ENCODE results near the gene EGFL8.

The EGFL8 gene

DNA sequence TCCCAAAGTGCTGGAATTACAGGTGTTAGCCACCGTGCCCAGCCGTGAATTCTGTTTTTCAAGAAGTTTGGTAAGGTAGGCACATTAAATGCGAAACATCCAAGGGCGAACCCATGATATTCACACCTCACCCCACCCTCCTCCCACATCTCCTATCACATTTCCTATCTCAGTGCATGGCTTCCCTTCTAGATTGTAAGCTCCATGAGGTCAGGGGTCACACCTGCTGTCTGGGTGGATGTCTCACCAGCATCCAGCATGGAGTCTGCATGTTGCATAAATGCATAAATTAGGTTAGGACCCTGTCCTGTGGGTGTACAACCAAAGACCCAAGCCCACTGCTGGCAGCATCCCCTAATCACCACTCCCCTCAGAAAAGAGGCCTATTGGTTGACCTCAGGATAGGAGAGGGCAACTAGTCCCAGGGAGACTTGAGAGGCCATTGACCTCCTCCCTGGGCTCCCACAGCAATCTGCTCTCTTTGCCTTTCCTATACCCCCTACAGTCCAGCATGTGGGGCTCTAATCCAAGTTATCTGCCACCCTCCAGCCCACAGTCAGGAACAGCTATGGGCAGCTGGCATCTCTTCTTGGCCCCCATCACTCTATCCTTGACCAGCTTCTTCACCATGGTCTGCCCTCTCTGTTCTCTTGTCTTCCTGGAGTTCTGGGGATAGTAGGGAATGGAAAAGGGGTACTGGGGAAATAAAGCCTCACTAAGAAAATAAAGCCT is 16.8 kb upstream of the EGFL8 start:
- no peak for DNase-seq

DNA sequence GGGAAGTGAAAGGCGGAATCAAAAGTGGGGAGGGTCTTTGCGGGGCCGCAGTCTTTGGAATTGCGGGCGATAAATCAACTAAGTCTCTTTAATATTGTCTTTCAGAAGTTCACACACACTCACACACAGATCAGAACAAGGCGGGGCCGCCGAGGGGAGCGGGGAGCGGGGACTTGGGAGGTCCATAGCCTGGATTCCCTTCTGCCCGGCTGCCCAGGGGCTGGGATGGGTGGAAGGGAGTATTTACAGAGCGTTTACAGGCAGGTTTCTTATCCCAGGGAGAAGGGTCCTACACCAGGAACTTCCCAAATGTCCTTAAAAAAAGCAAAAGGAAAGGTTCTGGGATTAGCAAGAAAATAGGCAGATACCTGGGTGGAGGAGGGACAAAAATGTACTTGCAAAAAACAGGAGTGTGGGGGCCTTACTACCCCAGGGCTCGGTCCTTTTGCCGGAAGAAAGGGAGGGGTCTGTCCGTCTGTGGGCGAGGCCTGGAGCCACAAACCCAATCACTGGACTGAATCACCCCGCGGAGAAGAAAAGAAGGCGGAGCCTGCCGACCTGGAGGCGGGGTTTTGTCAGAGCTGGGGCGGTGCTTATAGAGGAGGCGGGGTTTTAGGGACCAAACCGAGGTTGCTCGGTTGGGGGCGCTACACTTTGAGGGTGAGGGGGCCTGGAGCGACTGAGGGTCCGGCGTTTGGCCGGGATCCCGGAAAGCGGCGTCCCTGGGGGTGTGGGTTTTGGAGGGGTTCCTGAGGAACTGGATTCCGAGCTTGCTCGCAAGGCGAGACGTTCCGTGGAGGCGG is 15.9 kb upstream of the EGFL8 start:
- no peak for DNase-seq

DNA sequence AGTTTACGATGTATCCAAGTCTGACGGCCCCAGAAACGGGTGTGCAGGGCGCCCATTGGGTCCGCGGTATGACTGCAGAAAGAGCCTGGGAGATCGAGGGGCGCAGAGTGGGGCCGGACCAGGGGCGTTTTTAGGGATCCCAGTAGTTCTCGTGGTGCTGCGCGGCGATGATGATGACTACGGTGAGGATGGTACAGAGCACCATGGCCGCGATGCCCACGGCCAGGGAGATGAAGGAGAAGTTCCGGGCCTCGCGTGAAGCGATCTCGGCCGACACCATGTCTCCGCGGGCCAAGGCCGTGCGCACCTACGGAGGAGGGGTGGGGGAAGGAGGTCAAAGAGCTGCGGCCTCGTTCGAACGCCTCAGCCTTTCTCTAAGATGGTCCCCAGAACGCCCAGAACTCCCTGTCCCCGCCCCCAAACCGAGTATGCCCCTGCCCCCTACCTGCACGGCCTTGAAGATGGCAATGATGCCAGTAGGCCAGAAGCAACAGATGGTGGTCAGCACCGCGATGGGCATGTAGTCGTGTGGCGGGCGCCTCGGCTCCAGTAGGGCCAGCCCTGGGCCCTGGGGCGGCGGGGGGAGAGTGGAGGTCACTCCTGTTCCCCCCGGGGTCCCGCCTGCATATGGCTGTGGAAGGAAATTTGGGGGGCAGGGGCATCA is 15.2 kb upstream of the EGFL8 start:
- DNase-seq: no peak

DNA sequence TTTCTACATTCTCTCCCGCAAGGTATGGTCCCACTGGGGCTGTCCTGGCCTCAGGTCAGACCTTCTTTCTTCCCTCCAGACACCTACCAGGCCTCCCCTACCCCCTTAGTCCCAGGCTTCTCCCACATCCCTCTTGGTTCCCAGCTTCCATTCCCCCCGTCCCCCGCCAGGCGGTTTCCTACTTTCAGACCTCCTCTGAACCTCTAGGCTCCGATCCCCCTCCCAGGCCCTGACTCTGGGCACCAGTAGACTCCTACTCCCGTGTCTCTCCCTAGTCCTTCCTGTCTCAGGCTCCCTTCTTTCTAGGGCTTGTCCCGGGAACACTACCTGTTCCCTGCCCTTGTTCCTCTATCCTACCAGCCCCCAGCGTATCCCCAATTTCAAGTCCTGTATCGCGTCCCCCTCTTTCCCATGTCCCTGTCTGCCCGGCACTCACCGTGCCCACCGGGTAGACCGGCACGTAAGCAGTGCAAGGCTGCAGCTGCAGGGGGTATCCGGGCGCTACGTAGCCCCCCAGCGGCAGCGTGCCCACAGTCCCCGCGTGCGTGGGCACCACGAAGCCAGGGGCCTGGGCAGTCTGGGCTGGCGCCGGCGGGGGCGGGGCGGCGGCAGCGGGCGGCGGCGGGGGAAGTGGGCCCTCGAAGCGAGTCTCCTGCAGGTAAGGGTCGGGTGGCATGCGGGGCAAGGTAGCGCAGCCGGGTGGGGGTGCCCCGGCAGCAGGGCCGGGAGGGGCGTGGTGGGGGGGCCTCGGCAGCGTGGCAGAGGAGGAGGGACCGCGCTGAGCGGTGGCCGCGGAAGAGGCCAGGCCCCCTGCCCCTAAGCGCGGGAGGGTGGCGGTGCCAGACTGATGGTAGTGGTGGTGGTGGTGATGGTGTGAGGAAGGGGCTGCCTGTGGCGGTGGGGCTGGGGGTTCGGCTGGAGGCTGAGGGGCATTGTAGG is 14.2 kb upstream of the EGFL8 start:
- DNase-seq: no peak

DNA sequence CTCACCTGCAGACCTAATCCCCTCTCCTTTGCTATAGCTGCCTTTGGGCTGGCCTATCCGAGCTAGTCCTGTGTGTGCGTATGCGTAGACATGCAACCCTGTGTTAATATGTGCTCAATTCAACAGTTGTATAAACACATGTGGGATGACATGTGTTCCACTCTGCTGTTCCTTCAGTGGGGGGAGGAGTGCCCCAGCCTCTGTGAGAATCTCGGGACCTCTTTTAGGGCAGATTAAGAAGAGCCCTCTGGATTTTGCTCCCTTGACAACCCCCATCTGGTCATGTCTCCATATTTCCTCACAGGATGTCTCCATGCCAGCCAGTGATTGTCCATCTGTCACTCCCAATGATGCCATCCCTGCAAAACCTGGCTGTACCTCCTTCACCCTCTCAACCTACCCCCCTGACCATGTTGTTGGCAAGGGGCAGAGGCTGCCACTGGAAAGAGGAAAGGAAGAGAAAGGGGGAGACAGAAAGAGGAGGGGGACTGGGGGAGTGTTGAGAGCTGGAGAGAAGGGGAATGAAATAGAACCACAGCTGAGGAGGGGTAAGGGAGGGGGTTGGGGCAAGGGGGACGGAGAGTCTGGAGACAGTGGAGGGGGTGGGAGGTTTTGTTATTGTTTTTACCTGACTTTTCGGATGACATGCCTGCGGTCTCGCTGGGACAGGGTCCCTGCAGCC is 13.1 kb upstream of the EGFL8 start:
- DNase-seq: no peak

DNA sequence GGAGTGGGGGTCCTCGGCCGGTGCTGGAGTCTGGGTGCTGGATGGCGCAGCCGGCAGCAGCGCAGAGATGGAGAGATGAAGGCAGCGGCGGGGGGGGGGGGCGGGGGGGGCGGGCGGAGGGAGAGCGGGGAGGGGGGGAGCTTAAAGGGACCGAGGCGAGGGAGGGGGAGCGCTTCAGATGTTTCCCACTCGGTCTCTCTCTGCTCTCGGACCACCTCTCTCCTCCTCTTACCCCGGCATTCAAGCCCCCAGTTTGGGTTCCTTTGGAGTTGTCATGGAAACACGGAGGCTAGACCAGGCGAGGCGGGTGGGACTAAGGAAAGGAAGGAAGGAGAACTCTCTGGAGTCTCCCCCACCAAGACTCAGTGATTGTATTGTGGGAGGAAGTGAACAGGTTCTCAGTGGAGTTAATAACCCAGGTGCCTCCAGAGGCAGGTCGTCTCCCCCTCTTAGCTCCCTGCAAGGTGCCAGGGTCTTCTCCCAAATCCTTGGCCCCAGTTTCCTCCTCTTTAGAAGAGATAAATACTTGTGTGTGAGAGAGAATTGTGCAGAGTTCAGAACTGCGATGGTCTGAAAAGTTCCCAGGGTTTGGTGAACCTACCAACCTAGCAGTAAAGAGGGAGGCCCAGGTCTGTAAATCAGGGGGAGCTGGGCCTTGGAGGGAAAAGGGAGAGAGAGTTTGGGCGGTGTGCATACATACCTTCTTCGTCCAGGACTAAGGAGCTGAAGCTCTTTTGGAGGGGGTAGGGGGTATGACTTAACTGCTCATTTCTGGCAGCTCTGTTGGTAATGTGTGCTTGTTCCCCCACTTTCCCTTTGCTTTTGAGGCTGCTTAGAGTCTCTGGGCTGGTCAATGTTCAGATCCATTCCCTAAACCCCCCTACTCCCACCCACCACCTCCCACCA is 12.3 kb upstream of the EGFL8 start, which contains the start of gene PRRT1:
PRRT1 (minus strand) TSS at position 77 of the 906 bp plus-strand sequence. CDS start 112 bp downstream, outside the sequence.
- DNase-seq: no peak

DNA sequence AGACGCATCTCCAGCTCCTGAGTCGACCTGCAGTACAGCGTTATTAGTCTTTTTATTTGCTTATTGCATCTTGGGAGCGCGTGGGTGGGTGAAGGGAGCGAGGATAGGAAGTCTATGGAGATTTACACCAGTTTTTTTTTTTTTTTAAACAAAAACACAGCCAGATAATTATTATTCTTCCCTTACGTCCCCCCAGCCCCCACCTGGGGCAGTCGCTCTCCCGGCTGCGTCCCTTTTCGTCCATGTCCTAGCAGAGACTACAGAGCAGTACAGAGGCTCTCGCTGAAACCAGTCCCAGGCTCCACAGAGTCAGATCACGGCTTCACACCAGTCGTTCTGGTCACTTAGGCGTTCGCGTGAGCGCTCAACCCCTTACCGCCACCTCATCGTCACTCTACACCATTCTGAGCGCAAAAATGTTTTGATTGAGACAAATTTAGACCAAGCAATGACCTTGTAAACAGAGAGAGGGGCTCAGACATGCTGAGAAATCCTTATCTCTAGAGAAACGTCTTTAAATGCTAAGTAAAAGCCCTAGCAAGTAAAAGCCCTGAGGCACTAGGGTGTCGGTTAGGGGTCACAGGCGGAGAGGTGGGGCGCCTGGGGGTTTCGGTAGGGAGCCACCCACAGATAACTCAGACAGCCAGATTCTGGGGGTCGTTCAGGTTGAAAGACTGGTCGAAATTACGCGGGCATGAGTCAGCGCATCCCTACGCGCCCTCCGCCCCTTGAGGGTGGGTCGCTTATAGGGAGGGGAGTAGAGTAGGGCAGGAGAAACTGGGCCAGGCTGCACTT is 11.4 kb upstream of the EGFL8 start:
- no peak for DNase-seq

DNA sequence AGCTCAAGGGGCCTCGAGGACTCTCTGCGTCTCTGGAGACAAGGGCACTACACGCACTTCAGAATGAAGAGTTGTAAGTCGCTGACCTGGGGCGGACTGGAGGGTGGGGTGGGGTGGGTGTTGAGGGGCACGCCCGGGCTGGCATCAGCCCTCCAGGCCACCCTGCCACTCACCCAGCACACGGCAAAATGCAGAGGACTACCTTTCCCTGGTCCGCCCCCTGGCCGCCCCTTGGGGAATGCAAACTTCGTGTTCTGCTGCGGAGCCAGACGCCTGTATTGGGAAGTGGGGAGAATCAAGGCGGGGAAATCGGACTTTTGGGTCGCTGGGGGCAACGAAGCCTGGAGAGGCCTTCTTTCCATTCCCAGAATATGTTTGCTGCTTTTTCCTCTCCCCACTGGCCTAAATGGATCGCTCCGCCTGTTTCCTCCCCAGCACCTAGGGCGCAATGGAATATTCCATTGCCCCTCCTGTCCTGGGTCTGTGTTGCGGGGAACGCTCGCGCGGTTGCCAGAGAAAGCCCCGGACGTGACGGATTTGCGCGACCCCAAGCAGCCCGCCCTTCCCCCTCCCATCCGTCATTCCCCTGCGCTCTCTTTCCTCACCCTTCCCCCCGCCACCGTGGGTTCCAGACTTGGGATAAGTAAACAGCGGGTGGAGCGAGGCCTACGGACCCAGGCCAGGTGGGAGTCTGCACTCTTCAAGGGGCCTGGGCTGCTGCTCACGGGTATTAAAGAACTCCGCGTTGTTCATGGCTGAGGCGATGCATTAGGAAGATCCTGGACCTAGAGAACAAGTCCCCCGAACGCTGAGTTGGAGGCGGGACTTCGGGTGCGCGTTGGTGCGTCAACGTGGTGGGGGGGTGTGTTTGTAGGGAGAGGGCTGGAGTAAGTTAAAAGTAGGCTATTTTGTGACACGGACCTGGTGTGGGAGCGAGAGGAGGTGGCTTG is 10.6 kb upstream of the EGFL8 start, which contains the start of gene PPT2:
PPT2 (plus strand) TSS at position 578 of the 950 bp plus-strand sequence. CDS start 454 bp downstream, outside the sequence.
- peak; percentile 56 for DNase-seq

DNA sequence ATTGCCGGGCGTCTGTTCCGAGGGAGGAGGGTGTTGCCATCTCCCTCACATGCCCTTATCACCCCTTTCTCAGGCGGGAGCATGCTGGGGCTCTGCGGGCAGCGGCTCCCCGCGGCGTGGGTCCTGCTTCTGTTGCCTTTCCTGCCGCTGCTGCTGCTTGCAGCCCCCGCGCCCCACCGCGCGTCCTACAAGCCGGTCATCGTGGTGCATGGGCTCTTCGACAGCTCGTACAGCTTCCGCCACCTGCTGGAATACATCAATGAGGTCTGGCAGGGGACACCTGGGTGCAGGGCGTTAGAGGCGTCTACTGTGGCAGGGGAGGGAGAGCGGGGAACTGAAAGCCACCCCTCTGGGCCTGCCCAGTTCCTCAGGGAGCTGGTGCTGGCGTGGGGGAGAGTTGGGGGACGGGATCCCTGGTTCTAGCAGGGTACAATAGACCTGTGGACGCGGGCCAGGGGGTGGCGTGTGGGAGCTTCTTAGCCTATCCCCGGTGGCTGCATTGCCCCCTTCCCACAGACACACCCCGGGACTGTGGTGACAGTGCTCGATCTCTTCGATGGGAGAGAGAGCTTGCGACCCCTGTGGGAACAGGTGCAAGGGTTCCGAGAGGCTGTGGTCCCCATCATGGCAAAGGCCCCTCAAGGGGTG is 9.8 kb upstream of the EGFL8 start:
- peak; percentile 32 for DNase-seq

DNA sequence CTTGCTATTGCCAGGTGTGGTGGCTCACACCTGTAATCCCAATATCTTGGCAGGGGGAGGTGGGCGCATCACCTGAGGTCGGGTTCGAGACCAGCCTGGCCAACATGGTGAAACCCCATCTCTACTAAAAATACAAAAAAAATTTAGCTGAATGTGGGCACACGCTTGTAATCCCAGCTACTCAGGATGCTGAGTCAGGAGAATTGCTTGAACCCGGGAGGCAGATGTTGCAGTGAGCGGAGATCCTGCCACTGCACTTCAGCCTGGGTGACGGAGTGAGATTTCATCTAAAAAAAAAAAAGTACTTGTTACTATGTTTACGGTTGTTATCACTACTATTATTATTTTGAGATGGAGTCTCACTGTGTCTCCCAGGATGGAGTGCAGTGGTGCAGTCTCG is 7.5 kb upstream of the EGFL8 start:
- DNase-seq: no peak

DNA sequence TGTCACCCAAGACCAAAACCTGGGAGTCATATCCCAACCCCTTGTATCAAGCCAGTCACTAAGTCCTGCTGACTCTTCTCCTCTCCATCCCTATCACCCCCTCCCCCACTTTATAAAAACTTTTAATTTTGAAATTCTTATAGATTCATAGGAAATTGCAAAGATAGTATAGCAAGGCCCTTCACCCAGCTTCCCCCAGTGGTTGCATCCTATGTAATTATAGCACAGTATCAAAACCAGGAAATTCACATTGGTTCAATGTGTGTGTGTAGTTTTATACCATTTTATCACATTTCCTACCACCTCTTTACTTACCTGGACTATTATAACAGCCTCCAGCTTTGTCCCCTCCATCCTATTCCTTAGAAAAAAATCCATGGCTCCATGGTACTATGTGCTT is 6.3 kb upstream of the EGFL8 start:
- no peak for DNase-seq

DNA sequence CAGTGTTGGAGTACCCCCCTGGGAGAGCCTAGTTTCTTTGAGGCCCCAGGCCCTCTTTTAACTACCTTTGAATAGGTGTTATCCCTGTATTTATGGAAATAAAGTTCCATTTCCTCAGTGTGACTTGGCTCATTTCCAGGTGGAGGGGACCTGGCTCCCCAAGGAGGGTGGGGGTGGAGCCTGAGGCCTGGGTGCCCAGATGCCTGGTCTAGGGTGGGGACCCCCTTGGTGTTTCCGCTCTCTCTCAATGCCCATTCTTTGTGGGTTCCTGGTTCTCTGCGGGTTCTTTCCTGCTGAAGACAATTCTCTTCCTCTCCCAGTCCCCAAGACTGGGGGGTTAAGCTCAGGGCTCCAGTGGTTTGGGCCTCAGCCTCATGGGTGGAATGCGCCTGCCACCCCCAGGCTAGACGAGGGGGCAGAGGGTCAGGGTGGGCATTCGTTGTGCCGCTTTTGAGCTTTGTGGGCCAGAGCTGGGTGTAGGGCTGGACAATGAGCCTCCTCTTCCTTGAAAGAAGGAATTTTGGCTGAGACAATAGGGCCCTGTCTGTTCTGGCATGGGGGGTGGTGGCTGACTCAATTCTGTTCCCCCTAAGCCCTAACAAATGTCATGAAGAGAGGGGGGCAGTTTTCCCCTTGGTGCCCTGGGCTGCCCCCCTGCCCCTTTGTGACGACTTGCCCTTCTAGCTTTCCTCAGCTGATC is 686 bp upstream of the EGFL8 start:
- no peak for DNase-seq

DNA sequence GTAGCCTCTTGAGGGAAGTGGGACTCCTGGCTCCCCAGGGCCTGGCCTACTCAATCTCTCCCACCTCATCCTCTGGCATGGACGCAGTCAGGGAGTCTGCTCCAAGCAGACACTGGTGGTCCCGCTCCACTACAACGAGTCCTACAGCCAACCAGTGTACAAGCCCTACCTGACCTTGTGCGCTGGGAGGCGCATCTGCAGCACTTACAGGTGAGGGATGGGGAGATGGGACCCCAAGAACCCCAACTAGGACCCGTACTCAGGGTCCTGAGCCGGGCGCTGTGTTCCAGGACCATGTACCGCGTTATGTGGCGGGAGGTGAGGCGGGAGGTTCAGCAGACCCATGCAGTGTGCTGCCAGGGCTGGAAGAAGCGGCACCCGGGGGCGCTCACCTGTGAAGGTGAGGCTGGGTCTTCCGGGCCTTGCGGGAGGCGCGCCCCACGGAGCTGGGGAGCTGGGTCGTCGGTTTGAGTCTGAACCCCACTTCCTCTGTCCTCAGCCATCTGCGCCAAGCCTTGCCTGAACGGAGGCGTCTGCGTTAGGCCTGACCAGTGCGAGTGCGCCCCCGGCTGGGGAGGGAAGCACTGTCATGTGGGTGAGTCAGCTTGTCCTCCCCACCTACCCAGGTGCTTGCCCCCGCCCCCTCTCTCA is 2.1 kb downstream of the EGFL8 start:
- no peak for DNase-seq

DNA sequence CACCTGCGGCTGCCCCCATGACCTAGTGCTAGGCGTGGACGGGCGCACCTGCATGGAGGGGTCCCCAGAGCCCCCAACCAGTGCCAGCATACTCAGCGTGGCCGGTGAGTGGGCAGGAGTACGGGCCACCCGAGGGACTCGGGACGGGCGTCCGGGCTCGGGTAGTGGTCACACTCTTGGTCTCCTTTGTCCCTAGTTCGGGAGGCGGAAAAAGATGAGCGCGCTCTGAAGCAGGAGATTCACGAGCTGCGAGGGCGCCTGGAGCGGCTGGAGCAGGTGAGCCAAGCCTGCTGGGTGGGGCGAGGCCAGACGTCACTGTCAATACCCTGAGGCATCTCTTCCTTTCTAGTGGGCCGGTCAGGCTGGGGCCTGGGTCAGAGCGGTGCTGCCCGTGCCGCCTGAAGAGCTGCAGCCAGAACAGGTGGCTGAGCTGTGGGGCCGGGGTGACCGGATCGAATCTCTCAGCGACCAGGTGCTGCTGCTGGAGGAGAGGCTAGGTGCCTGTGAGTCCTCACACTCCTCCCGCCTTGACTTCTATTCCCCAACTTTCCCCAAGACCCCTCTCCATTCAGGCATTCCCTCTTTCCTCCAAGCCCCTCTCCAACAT is 2.9 kb downstream of the EGFL8 start:
- DNase-seq: no peak

DNA sequence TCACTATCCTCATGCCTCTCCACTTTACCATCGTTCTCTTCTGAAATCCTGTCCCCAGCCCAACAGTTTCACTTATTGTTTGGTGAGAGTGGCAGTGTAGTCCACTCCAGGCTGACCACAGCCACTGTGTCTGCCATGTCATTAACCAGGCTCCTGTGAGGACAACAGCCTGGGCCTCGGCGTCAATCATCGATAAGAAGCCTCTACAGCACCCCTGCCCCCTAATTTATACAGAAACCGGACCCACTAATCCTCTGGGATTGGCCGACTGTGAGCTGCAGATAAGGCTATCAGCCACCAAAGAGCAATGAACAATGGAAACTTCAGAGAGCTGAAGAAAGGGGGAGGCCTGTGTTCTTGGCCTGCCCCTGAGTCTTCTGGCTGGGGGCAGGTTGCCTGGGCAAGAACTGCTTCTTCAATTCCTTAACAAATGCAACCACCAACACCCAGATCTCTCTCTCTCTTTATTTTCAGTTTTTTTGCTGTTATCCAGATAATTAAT is 3.4 kb downstream of the EGFL8 start:
- DNase-seq: no peak

DNA sequence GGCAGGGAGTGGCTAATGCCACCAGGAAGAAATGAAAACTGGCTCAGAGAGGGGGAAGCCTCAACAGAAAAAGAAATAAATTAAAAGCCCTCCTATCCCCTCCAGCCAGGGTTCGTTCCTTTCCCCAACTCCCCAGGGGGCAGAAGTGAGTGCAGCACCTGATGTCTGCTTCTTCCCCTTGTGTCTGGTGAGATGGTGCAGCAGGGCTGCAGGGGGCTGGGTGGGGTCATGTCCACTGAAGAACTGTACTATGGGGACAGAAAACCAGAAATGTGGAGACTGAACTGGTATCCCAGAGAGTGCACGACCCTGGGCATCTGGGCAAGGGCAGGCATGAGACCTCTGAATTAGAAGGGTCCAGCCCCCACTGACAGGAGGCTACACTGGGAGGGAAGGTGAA is 4.0 kb downstream of the EGFL8 start:
- DNase-seq: no peak

Data from KG1 (cell line).